Naive B cell (primary cell): ENCODE data around the gene TMEM208. TPM values are rescaled to one million over a fixed set of nuclear protein-coding genes. Genes with fewer than 3 reads are reported as not detected.

Experiments used
- ATAC-seq, 2 donors: fragments of 150-1000 bp; cut with Tn5 transposase; 2 replicates each; pipeline ENCODE4 v1.10.0; 2021; ENCODE audit warnings: low read depth in 2 of 2, mild to moderate bottlenecking in 2 of 2, moderate library complexity in 2 of 2
- DNase-seq: peaks from one replicate; pipeline ENCODE4 v3.0.0; 2022
- H3K27ac Mint-ChIP-seq, 6 donors: one replicate each; pipeline ENCODE4 v1.8.0; 2020 to 2022; ENCODE audit warnings: mild to moderate bottlenecking in 6 of 6, mixed read lengths in 6 of 6, moderate library complexity in 5 of 6, inconsistent platforms in 2 of 6
- H3K27me3 Mint-ChIP-seq, 3 donors: one replicate each; pipeline ENCODE4 v1.8.0; 2021 to 2022; ENCODE audit warnings: mixed read lengths in 3 of 3, mild to moderate bottlenecking in 1 of 3
- H3K36me3 Mint-ChIP-seq, 2 donors: one replicate each; pipeline ENCODE4 v1.8.0; 2020 to 2022; ENCODE audit warnings: mixed read lengths in 2 of 2, inconsistent platforms in 1 of 2, mild to moderate bottlenecking in 1 of 2
- H3K4me1 Mint-ChIP-seq, 3 donors: one replicate each; pipeline ENCODE4 v1.8.0; 2020 to 2022; ENCODE audit warnings: mixed read lengths in 3 of 3, inconsistent platforms in 1 of 3, mild to moderate bottlenecking in 1 of 3, moderate library complexity in 1 of 3
- H3K4me3 Mint-ChIP-seq, 8 donors: one replicate each; pipeline ENCODE4 v1.8.0; 2020 to 2022; ENCODE audit warnings: mild to moderate bottlenecking in 8 of 8, mixed read lengths in 8 of 8, moderate library complexity in 8 of 8, inconsistent platforms in 2 of 8
- H3K9me3 Mint-ChIP-seq, 7 donors: one replicate each; pipeline ENCODE4 v1.8.0; 2020 to 2022; ENCODE audit warnings: mixed read lengths in 7 of 7, mild to moderate bottlenecking in 5 of 7, inconsistent platforms in 2 of 7, moderate library complexity in 1 of 7
- polyA plus RNA-seq, 6 donors: library from polyadenylated mRNA; unstranded; fragments of 300-500 nt; fragmentation: Illumina TruSeq; gene quantifications; one replicate each; pipeline ENCODE4 v1.2.3, GENCODE V29; 2021; ENCODE audit warnings: low read depth in 6 of 6

Gene TMEM208
- polyA plus RNA-seq, 6 donors from 2014 or later, result 44.9 to 66.7 (median 55.0) TPM

DNA sequence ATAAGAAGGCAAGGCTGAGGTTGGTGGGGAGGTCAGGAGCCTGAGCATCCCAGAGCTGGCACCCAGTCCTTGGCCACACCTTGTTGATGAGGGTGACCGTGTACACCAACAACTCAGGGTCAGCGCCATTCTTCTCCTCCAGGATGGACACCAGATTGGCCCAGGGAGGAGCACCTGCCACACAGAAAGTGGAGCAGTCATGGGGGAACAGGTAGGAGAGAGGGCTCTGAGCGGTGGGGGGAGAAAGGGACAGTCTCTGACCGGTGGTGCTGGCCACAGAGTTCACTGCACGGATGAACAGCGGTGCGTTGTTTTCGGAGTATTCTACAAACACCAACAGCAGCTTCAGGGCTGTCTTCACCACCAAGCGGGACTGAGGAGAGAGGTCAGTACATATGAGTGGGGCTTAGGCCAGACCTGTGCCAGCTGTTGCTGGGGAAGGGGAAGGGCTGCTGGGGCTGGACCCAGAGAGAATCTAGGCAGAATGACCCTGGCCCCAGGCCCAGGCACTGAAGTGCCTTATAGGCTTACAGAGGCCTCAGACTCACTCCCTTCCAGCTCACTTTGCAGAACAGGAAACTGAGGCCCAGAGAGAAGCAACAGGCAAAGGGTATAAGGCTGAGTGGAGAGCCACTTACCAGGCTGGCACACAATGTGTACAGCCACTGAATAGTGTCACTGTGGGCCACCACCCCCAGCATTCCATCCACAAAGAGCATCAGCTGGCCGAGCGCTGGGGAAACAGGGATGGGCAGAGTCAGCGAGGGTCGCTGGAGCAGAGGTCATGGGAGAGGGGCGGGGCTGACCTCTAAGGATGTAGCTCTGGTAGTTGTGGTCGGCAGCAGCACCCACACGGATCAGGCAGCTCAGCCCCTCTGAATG is 10.7 kb downstream of the TMEM208 start:
- Mint-ChIP-seq H3K4me3 (no peak overlapping the region), H3K36me3 (peaks cover 4 to 20% of the 10 kb centered on the region in 2 donors), H3K4me1 (peaks cover 4 to 10% (median 10%) of the 10 kb centered on the region in 3 donors), H3K9me3 (peaks cover 0 to 3% (median 0%) of the 10 kb centered on the region in 7 donors), H3K27me3 (no peaks in the 10 kb centered on the region), H3K27ac (peak overlapping the region in 1 of 6 donors; percentile 28)
- no peak for DNase-seq
- ATAC-seq, result no peak

DNA sequence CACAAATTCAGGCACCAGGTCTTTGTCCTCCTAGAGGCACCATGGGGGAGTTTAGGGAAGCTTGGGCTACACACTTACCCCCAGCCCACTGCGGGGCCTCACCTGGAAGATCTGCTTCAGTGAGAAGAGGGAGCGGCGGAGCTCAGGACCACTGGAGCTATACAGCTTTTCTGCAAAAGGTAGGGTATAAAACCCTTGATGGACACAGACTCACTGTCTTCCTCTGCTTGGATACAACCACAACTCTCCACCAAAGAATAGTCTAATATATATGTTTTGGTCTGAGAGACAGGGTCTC is 11.3 kb downstream of the TMEM208 start:
- no peak overlapping the region for H3K4me3 Mint-ChIP-seq
- peaks cover 0 to 3% (median 0%) of the 10 kb centered on the region in 7 donors for H3K9me3 Mint-ChIP-seq
- no peak overlapping the region for H3K27ac Mint-ChIP-seq
- H3K4me1 Mint-ChIP-seq, result peaks cover 4 to 11% (median 10%) of the 10 kb centered on the region in 3 donors
- H3K36me3 Mint-ChIP-seq, result peaks cover 4 to 20% of the 10 kb centered on the region in 2 donors
- no peaks in the 10 kb centered on the region for H3K27me3 Mint-ChIP-seq
- no peak for DNase-seq
- no peak for ATAC-seq

DNA sequence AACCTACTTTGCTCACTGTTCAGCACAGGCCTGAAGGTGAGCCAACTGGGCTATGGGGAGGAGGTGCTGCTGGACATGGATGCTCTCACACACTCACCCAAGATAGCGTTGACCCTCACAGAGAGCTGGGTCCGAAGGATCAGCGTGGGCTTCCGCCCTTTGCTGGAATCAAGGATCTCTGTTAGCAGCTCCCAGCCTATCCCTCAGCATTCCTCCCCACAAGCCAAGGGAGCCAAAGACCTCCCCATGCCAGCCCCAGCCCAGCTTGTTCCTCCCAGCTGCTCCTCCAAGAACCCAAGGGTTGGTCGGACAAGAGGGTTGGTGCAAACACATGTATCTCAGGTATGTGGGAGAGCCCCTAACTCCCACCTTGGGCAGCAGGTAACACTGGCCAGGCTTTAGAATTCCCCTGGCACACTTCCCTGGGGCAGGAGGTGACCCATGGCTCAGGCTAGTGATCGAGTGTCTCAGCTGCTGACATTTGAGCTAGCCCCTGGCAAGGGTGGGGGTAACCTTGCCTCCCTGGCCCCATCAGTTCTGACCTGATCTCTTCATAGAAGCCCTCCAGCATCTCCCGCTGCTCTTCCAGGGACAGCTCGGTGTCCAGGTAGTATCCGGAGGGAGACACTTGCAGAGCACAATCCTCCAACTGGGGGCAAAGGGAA is 12.0 kb downstream of the TMEM208 start:
- DNase-seq (no peak), ATAC-seq (no peak)
- H3K4me3 Mint-ChIP-seq, result no peak overlapping the region
- no peaks in the 10 kb centered on the region for H3K27me3 Mint-ChIP-seq
- peaks cover 4 to 20% of the 10 kb centered on the region in 2 donors for H3K36me3 Mint-ChIP-seq
- peak overlapping the region in 2 of 6 donors; percentile 29 to 39 for H3K27ac Mint-ChIP-seq
- H3K9me3 Mint-ChIP-seq, result peaks cover 0 to 3% (median 0%) of the 10 kb centered on the region in 7 donors
- peaks cover 8 to 12% (median 11%) of the 10 kb centered on the region in 3 donors for H3K4me1 Mint-ChIP-seq

DNA sequence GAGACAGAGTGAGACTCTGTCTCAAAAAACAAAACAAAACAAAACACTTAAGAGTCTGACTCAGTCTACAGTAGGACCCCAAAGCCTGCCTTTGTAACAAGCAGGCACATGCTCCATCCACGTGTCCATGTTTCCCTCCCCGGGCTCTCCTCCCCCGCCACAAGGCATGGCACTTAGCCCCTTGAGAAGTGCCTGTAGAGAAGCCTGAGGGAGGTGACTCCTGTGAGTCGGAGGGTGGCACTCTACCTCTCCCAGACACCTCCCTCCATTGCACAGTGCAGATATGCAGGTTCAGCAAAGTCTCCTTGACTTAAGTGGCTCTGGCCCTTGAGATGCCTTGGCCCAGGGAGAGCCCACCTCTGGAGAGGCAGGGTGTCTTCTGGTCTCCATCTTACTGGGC is 13.6 kb downstream of the TMEM208 start:
- Mint-ChIP-seq H3K4me3 (no peak overlapping the region), H3K27ac (peak overlapping the region in 1 of 6 donors; percentile 50), H3K36me3 (peaks cover 4 to 20% of the 10 kb centered on the region in 2 donors), H3K9me3 (peaks cover 0 to 3% (median 0%) of the 10 kb centered on the region in 7 donors), H3K4me1 (peaks cover 24 to 28% (median 24%) of the 10 kb centered on the region in 3 donors), H3K27me3 (no peaks in the 10 kb centered on the region)
- DNase-seq (no peak), ATAC-seq (no peak)

DNA sequence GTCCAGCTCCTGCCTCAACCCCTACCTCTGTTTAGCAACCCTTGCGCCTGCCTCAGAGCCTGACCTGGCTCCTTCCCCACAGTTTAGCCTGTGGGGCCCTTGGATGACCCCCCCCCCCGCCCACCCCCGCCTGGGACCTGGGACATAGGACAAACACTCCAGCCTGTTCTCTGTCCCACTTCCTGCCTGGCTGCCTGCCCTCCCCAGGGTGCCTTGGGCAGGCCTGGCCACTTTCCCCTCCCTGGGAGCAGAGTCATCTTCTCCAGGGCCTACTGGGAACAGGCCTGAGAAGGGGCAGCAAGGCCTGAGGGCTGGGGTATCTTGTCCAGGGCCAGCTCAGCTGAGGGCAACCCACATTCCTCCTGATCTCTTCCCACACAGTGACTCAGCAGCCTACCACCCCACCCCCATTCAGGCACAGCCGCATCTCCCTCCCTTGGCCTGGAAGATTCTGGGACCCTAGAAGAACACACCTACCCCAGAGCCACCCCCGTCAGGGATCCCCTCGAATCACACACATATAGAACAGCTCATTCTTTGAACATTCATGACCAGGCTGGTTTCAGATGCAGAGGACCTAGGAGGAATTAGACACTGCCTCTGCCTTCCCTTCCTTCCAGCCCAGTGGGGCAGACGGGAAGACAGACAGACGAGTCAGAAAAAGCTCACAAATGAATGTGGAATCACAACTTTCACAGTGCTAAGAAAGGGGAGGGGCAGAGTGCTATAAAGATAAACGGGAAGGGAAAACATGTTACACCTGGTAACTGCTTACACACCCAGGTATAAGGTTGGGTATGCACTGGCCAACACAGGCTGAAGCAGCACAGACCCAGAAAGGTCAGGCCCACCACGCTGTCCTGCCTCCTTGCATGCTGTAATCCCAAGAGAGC is 14.3 kb downstream of the TMEM208 start:
- peaks cover 24 to 28% (median 24%) of the 10 kb centered on the region in 3 donors for H3K4me1 Mint-ChIP-seq
- DNase-seq (no peak), ATAC-seq (no peak)
- peaks cover under 1 to 15% of the 10 kb centered on the region in 2 donors for H3K36me3 Mint-ChIP-seq
- H3K9me3 Mint-ChIP-seq, result peaks cover 0 to under 1% (median 0%) of the 10 kb centered on the region in 7 donors
- H3K27ac Mint-ChIP-seq, result no peak overlapping the region
- no peaks in the 10 kb centered on the region for H3K27me3 Mint-ChIP-seq
- no peak overlapping the region for H3K4me3 Mint-ChIP-seq

GRCh38 chr16:67242138-67242730 is 15.3 kb downstream of the TMEM208 start:
- Mint-ChIP-seq H3K4me3 (no peak overlapping the region), H3K4me1 (peaks cover 22 to 32% (median 29%) of the 10 kb centered on the region in 3 donors), H3K27ac (peak overlapping the region in 2 of 6 donors; percentile 25 to 81), H3K36me3 (peaks cover 0 to 7% of the 10 kb centered on the region in 2 donors), H3K9me3 (no peaks in the 10 kb centered on the region), H3K27me3 (no peaks in the 10 kb centered on the region)
- no peak for DNase-seq
- ATAC-seq, result no peak

DNA sequence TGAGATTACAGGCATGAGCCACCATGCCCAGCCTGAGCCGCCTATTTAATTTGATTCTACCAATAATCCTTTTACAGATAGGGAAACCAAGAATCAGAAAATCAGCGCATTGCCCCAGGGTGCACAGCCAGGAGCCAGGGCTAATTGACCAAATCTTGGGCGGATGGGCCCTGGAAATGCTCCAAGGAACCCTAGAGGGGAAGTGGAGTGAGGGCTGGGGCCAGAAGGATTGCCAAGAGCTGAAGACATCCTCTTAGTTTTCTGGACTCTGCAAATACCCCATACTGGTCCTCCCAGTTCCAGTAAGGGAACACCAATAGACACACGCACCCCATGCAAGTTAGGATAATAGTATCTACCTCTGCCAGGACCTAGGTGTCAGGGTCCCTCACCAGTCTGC is 16.6 kb downstream of the TMEM208 start:
- no peak for DNase-seq
- no peak for ATAC-seq
- no peaks in the 10 kb centered on the region for H3K27me3 Mint-ChIP-seq
- H3K36me3 Mint-ChIP-seq, result no peaks in the 10 kb centered on the region
- H3K27ac Mint-ChIP-seq, result peak overlapping the region in 2 of 6 donors; percentile 72 to 81
- H3K4me3 Mint-ChIP-seq, result no peak overlapping the region
- H3K4me1 Mint-ChIP-seq, result peaks cover 34 to 43% (median 34%) of the 10 kb centered on the region in 3 donors
- H3K9me3 Mint-ChIP-seq, result no peaks in the 10 kb centered on the region

DNA sequence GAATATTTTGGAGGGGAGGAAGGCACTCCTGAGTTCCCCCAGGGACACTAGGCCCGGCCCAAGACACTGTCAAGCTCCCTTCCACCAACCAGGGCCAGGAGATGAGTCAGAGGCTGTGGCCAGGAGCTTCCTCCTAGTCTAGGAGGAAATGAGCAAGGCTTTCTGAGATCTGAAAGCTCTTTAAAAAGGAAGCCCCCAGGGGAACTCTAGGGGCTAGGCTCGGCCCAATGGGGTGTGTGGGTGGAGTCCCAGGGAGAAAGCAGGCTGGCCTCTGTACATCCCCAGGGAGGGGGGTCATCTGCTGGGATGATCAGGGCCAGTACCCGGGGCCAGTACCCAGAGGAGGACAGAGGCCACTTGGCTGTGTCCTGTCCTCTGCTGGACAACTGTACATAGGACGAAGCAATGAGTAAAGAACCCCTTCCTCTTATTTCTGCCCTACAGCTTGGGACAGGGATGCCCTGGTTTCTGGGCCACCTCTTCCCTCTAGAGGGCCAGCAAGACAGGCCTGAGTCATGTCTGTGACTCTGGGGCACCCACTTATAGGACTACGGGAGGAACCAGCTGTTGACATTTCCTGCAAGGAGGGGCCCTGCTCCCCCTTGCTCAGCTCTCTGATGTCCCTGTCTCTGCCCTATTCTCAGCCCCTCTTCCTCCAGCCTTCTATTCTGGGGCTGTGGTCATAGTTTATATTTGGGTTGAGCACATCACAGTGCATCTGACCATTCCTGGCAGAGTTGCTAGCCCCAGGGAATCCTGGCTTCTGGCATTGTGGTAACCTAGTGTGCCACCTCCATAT is 17.7 kb downstream of the TMEM208 start:
- Mint-ChIP-seq H3K4me3 (peak overlapping the region; percentile 38 to 99 (median 85)), H3K4me1 (peaks cover 41 to 49% (median 41%) of the 10 kb centered on the region in 3 donors), H3K36me3 (no peaks in the 10 kb centered on the region), H3K27me3 (peaks cover 0 to 4% (median 4%) of the 10 kb centered on the region in 3 donors), H3K27ac (peak overlapping the region in 5 of 6 donors; percentile 81 to 95 (median 91)), H3K9me3 (no peaks in the 10 kb centered on the region)
- DNase-seq (peak; percentile 74), ATAC-seq (peak; percentile 70 to 73)

DNA sequence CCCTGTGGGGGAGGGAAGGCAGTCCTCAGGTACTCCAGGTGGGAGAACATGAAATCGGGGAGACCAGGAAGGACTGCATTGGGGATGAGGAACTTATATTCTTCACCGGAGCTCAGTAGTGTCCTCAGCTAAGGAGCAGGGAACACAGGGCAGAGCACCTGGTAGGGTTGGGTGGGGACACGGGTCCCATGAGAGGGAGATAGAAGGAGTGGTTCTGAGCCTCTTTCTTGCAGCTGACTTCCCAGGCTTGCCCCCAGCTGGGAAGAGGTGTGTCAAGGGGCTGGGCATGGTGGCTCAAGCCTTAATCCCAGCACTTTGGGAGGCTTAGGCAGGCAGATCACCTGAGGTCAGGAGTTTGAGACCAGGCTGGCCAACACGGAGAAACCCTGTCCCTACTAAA is 18.3 kb downstream of the TMEM208 start:
- Mint-ChIP-seq H3K27ac (peak overlapping the region in 4 of 6 donors; percentile 10 to 95 (median 62)), H3K27me3 (peaks cover 0 to 10% (median 10%) of the 10 kb centered on the region in 3 donors), H3K36me3 (no peaks in the 10 kb centered on the region), H3K4me1 (peaks cover 45 to 51% (median 47%) of the 10 kb centered on the region in 3 donors), H3K4me3 (peak overlapping the region; percentile 73 to 99 (median 85)), H3K9me3 (no peaks in the 10 kb centered on the region)
- ATAC-seq, result no peak
- DNase-seq, result no peak

- no peak overlapping the region for H3K27ac Mint-ChIP-seq
- no peak for DNase-seq
- peaks cover 0 to 15% (median 15%) of the 10 kb centered on the region in 3 donors for H3K27me3 Mint-ChIP-seq
- no peaks in the 10 kb centered on the region for H3K9me3 Mint-ChIP-seq
- H3K4me3 Mint-ChIP-seq, result peak overlapping the region; percentile 73 to 99 (median 90)
- peaks cover 45 to 51% (median 47%) of the 10 kb centered on the region in 3 donors for H3K4me1 Mint-ChIP-seq
- ATAC-seq, result no peak
- H3K36me3 Mint-ChIP-seq, result no peaks in the 10 kb centered on the region
Measured at GRCh38 chr16:67245674-67246080, 18.7 kb downstream of the TMEM208 start.

GRCh38 chr16:67246081-67246755 is 19.3 kb downstream of the TMEM208 start:
- Mint-ChIP-seq H3K27ac (peak overlapping the region in 1 of 6 donors; percentile 43), H3K9me3 (no peaks in the 10 kb centered on the region), H3K4me3 (peak overlapping the region; percentile 87 to 99 (median 96)), H3K36me3 (no peaks in the 10 kb centered on the region), H3K4me1 (peaks cover 45 to 50% (median 47%) of the 10 kb centered on the region in 3 donors), H3K27me3 (peaks cover 0 to 17% (median 15%) of the 10 kb centered on the region in 3 donors)
- peak; percentile 29 for DNase-seq
- no peak for ATAC-seq
